Stimulated activated CD8-positive, alpha-beta memory T cell treated with anti-CD3 and anti-CD28 coated beads, Interleukin-7, amount 100 ng/mL, for 1 hour (primary cell): ENCODE data around the gene PPP2CA.
A peak's percentile ranks its signal among the peaks of the same experiment; 100 is the strongest.

Experiments used
- DNase-seq, 2 donors: peaks; one replicate each; pipeline ENCODE4 v3.0.0-alpha.2; 2020; ENCODE audit warnings: low read depth in 2 of 2

The PPP2CA gene

GRCh38 chr5:134148316-134148715, 77.6 kb downstream of the PPP2CA start:
- no peak for DNase-seq

- no peak for DNase-seq
Observed at GRCh38 chr5:134146651-134147518, 79.0 kb downstream of the PPP2CA start.

- peak; percentile 69 to 76 for DNase-seq
Observed at GRCh38 chr5:134145779-134146581, 79.9 kb downstream of the PPP2CA start.

GRCh38 chr5:134145041-134145757, 80.7 kb downstream of the PPP2CA start:
- no peak for DNase-seq
